Measurements from ENCODE around the gene NWD2. TPM values are rescaled to one million over a fixed set of nuclear protein-coding genes. Genes with fewer than 3 reads are reported as not detected.

Gene NWD2
- total RNA-seq, 1 experiment from 2014 or later: not detected

DNA sequence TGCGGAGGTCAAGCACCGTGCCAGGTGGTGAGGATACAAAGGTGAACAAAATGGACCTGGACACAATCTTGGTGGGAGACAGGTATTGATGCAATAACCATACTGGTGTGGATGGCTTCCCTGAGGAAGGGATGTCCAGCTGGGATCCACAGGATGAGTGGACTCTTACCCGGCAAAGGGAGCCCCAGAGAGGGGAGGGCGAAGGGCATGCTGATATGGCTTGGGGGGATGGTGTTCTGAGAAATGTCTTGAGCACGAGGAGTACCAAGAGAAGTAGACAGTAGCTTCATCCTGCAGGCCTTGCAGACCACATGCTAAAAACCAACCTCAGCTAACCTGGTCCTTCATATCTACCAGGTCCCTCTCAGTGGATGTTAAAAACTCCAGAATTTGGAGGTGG lies 220.8 kb downstream of the NWD2 start:
- ChIA-PET POLR2A (ENCODE audit: low non-redundant PET) (interaction anchor here (0.6 kb wide), 1 partner anchor 34 kb away, joined by 3 read pairs; no protein-coding TSS in a partner anchor), CTCF (no interaction called here)
- no peak overlapping the region for H3K4me3 ChIP-seq (ENCODE audit: low read depth, low read length, poor library complexity, severe bottlenecking)
- no peaks in the 10 kb centered on the region for H3K4me1 ChIP-seq (ENCODE audit: insufficient read depth, low read length, poor library complexity, severe bottlenecking)
- intact Hi-C loops (cut with micrococcal nuclease; ENCODE audit: unreplicated experiment): no loop called here
- H3K9me3 ChIP-seq (ENCODE audit: low read depth, low read length, poor library complexity, severe bottlenecking): no peaks in the 10 kb centered on the region
- DNase-seq (ENCODE audit: low spot score): no peak
- H3K27ac ChIP-seq (ENCODE audit: low read depth, low read length, poor library complexity, severe bottlenecking): no peak overlapping the region
- no peak for TF ChIP-seq EZH2 (IDR thresholded peaks at IDR 0.05; ENCODE audit: borderline replicate concordance, low read depth, low read length, poor library complexity, severe bottlenecking)
- TF ChIP-seq, protein P1, sequence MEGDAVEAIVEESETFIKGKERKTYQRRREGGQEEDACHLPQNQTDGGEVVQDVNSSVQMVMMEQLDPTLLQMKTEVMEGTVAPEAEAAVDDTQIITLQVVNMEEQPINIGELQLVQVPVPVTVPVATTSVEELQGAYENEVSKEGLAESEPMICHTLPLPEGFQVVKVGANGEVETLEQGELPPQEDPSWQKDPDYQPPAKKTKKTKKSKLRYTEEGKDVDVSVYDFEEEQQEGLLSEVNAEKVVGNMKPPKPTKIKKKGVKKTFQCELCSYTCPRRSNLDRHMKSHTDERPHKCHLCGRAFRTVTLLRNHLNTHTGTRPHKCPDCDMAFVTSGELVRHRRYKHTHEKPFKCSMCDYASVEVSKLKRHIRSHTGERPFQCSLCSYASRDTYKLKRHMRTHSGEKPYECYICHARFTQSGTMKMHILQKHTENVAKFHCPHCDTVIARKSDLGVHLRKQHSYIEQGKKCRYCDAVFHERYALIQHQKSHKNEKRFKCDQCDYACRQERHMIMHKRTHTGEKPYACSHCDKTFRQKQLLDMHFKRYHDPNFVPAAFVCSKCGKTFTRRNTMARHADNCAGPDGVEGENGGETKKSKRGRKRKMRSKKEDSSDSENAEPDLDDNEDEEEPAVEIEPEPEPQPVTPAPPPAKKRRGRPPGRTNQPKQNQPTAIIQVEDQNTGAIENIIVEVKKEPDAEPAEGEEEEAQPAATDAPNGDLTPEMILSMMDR (conservative IDR thresholded peaks at IDR 0.05; ENCODE audit: low read depth, low read length): no peak
- no TSS peak for BruUV-seq (replicated peaks)
- peaks cover 15% of the 10 kb centered on the region for H3K27me3 ChIP-seq (replicated peaks; ENCODE audit: insufficient read depth, low read depth, low read length, poor library complexity)
- no peaks in the 10 kb centered on the region for H3K36me3 ChIP-seq (ENCODE audit: insufficient read depth, low read length, poor library complexity, severe bottlenecking)

DNA sequence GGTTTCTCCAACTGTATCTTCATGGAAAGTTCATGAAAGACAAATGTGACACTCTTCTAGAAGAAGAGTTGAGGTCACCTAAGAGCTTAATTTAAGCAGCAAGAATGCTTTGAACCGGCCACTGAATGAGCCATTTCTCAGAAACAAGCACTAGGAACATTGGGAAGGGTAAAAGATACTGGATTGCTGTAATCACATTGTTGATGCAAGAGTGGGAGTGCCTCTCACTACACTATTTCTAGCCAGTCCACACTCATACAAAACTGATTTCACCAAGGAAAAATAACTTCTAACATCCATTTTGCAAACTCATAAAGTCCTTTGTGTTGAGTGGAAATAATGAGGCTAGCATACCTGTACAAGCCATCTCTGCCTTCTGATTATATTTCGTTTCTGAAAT lies 221.3 kb downstream of the NWD2 start:
- no peak overlapping the region for H3K4me3 ChIP-seq (ENCODE audit: low read depth, low read length, poor library complexity, severe bottlenecking)
- no peak for TF ChIP-seq EZH2 (IDR thresholded peaks at IDR 0.05; ENCODE audit: borderline replicate concordance, low read depth, low read length, poor library complexity, severe bottlenecking)
- TF ChIP-seq, protein P1 (conservative IDR thresholded peaks at IDR 0.05; ENCODE audit: low read depth, low read length): no peak
- intact Hi-C loops (cut with micrococcal nuclease; ENCODE audit: unreplicated experiment): no loop called here
- no TSS peak for BruUV-seq (replicated peaks)
- POLR2A ChIA-PET (ENCODE audit: low non-redundant PET): no interaction called here
- H3K27ac ChIP-seq (ENCODE audit: low read depth, low read length, poor library complexity, severe bottlenecking): no peak overlapping the region
- no peak for DNase-seq (ENCODE audit: low spot score)
- no peaks in the 10 kb centered on the region for H3K4me1 ChIP-seq (ENCODE audit: insufficient read depth, low read length, poor library complexity, severe bottlenecking)
- peaks cover 20% of the 10 kb centered on the region for H3K27me3 ChIP-seq (replicated peaks; ENCODE audit: insufficient read depth, low read depth, low read length, poor library complexity)
- CTCF ChIA-PET: no interaction called here
- H3K36me3 ChIP-seq (ENCODE audit: insufficient read depth, low read length, poor library complexity, severe bottlenecking): no peaks in the 10 kb centered on the region
- H3K9me3 ChIP-seq (ENCODE audit: low read depth, low read length, poor library complexity, severe bottlenecking): no peaks in the 10 kb centered on the region

DNA sequence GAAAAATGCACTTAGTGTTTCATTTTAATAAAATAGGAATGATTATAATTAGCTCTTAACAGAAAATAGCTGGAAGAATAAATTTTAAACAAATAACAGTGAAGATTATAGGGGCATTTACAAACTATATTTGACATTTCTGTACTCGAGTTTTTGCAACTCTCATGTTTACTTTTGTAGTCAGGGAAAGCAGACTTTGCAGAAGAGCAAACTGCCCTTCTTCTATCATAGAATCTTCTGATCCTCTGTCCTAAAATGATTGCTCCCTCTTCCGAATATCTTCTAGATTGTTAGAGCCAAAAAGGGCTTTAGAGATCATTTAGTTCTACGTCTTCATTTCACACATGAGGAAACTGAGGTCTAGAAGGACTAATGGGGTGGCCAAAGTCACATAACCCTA lies 222.7 kb downstream of the NWD2 start:
- no TSS peak for BruUV-seq (replicated peaks)
- TF ChIP-seq EZH2 (IDR thresholded peaks at IDR 0.05; ENCODE audit: borderline replicate concordance, low read depth, low read length, poor library complexity, severe bottlenecking): no peak
- TF ChIP-seq, protein P1 (conservative IDR thresholded peaks at IDR 0.05; ENCODE audit: low read depth, low read length): no peak
- Histone ChIP-seq H3K4me1 (ENCODE audit: insufficient read depth, low read length, poor library complexity, severe bottlenecking) (no peaks in the 10 kb centered on the region), H3K4me3 (ENCODE audit: low read depth, low read length, poor library complexity, severe bottlenecking) (no peak overlapping the region), H3K27me3 (replicated peaks; ENCODE audit: insufficient read depth, low read depth, low read length, poor library complexity) (peaks cover 21% of the 10 kb centered on the region), H3K9me3 (ENCODE audit: low read depth, low read length, poor library complexity, severe bottlenecking) (no peaks in the 10 kb centered on the region), H3K36me3 (ENCODE audit: insufficient read depth, low read length, poor library complexity, severe bottlenecking) (no peaks in the 10 kb centered on the region), H3K27ac (ENCODE audit: low read depth, low read length, poor library complexity, severe bottlenecking) (no peak overlapping the region)
- DNase-seq (ENCODE audit: low spot score): no peak
- ChIA-PET POLR2A (ENCODE audit: low non-redundant PET) (no interaction called here), CTCF (no interaction called here)
- intact Hi-C loops (cut with micrococcal nuclease; ENCODE audit: unreplicated experiment): no loop called here
